HG03571 (cell line): ENCODE measurements around the gene SRF.
"Not testable (repeated sequence)": the region's sequence is repeated elsewhere in the genome, so short reads cannot be mapped to it uniquely, and the experiment has no call there.

Experiments used
- ATAC-seq: cut with Tn5 transposase; IDR thresholded peaks from one replicate; pipeline ENCODE4 v1.9.1; 2021; ENCODE audit not compliant: unreplicated experiment

SRF gene

GRCh38 chr6:43170931-43171706 lies at the start of gene SRF:
TSS of gene SRF (plus strand) at chr6:43171269. CDS start at chr6:43171657, 388 bp downstream.
- ATAC-seq: peak; percentile 57

DNA sequence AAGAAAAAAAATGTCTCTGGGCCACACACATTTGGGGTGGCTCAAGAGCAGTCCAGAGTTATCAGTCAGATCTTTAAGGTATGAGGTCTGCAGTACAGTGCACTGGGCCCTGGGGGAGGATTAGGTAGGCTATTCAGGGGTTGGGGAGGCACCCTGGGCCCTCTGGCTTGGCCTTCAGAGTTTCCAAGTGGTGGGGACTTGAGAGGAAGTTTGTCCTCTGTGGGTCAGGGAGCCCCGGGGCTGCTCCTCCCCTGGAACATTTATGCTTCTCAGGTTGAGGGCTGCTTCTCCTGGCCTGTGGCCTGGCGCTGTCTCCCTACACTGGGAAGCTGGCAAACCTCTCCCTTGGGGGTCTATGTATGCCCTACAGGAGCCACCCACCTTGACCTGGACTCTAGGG lies 48.9 kb upstream of the SRF start:
- no peak for ATAC-seq

DNA sequence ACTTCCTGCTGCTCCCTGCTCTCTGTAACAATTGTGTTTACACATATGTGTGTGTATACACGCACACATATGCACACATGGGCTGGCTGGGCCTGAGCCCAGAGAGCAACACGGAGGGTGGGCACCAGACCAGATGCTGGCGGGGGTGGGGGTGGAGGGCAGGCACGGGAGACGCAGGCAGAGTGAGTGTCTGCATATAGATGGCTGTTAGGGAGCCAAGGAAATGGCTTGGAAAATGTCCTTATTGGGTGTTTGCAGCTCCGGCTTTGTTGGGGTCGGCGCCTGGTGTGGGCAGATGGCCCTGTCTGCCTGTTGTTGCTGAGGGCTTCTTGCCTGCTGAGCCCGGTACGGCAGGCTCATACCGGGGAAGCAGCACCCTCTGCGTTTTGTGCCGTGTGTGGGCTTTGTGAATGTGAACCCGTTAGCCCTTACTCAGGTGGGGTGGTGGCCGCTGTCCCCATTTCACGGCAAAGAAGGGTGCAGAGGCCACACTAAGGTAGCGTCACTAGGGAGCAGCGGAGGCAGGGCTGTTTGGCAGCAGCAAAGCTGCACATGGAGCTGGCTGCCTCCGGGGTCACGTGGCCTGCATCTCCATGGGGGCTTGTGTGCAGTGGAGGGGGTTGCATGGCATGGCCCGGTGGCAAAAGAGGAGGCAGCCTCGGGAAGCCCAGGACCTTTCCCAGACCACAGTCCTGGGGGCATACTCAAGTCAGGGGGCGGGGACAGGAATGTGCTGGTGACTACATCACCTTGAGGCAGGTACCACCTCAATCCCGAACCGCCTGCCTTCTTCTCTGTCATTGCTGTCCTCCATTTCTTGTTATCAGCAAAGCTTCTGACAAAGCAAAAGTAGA lies 47.4 kb upstream of the SRF start:
- ATAC-seq: no peak

DNA sequence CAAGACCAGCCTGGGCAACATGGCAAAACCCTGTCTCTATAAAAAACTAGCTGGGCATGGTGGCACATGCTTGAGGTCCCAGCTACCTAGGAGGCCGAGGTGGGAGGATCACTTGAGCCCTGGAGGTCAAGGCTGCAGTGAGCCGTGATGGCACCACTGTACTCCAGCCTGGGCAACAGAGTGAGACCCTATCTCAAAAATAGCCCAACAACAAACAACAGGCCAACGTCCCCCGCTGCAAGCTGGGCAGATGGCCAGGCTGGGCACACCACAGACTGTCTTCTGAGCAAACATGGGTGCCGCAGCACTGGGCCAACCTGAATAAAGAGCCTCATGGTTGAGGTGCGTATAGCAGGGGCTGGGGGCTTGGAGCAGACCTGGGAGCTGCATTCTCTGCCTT lies 46.6 kb upstream of the SRF start:
- no peak for ATAC-seq

DNA sequence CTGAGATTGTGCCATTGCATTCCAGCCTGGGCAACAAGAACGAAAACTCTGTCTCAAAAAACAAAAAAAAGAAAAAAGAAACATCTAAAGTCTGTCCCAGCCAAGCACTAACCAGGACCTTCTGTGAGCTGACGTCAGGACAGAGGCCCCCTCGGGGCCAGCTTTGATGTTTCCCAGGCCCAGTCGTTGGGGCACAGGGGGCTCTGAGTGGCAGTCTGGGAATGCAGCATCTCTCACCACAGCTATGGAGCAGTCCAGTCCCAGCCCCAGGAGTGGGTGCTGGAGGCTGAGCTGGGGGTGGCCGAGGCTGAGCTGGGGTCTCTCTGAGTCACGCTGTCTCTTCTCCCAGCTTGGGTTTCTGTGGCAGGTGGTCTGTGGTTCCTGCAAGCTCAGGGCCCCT lies 46.0 kb upstream of the SRF start:
- ATAC-seq: no peak

DNA sequence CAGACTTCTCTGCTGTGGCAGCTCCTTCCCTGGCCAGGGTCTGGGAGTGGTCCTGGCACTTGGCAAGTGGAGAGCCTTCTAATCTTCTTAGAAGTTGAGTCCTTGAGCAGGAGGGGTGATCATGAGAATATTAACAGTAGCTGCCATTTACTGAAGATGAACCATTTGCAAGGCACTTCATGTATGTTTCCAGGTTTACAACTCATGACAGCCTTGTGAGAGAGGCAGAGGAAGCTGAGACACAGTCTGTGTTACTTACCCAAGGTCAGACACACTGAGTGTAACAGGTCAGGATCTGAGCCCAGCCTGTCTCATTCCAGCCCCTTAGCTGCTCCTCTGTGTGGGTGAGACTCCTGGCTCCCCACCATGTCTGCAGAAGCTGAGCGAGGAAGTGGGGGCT lies 45.5 kb upstream of the SRF start:
- ATAC-seq: no peak

DNA sequence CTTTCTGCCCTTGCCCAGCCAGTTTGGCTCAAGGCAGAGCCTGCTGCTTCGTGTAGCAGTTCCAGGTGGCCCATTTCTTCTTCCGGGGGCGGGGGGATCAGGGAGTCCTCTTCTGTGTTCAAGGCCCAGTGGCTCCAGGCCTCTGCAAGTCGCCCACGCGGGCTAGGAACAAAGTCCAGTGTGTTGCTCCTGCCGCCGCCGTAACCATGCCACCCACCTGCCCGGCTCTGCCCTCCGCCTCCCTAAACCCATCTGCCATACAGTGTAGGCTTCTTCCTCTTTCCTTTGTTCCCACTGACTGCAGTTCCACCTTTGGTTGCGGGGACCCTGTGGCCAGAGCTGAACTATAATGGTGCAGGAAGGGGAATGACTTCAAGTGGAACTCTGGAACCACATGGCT lies 43.9 kb upstream of the SRF start:
- no peak for ATAC-seq

- ATAC-seq: no peak
Observed at GRCh38 chr6:43127877-43128276, 43.2 kb upstream of the SRF start.

DNA sequence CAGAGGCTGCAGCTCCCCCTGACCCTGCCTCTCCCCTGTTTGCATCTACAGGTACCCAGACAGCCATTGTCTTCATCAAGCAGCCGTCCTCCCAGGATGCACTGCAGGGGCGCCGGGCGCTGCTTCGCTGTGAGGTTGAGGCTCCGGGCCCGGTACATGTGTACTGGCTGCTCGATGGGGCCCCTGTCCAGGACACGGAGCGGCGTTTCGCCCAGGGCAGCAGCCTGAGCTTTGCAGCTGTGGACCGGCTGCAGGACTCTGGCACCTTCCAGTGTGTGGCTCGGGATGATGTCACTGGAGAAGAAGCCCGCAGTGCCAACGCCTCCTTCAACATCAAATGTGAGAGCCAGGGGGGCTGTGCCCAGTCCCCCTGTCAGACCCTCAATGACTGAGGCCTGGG lies 42.1 kb upstream of the SRF start:
- ATAC-seq: no peak

DNA sequence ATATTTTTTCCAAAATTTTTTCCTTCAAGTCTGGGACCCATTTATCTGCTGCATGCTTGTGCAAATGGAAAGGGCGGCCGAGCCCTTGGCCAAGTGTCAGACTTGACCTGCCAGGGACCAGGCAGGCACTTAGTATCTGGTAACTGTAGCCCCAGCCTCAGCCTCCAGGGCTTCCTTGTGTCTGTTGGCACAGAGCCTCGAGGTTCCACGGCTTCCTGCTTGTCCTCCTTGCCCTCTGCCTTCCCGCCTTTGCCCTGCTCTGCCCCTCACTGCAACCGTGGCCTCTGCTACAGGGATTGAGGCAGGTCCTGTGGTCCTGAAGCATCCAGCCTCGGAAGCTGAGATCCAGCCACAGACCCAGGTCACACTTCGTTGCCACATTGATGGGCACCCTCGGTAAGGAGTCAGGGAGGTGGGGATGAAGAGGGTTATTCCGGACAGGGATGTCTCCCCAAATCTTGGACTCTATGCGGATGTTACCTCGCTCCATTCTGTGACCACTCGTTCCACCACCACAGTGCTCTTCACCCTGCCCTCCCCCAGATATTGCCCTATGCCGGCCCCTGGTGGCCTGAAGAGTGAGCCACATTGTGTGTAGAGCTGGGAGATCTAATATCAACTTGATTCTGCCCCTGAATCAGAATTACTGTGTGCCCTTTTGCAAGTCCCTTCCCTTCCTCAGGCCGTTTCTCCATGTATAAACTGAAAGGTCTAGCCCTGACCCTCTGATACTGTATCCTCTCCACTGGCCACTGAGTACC lies 41.5 kb upstream of the SRF start:
- no peak for ATAC-seq

DNA sequence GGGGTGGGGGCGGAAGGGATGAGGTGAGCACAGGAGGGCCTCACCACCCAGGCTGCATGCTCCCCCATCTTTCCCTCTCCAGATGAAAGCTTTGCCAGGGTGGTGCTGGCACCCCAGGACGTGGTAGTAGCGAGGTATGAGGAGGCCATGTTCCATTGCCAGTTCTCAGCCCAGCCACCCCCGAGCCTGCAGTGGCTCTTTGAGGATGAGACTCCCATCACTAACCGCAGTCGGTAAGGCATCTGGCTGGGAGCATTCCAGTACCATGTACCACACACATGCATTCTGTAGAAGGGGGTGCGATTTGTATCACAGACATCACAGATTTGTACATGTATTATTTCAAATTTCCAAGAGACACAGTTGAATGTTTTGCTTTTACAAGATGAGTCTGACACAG lies 40.6 kb upstream of the SRF start:
- no peak for ATAC-seq

DNA sequence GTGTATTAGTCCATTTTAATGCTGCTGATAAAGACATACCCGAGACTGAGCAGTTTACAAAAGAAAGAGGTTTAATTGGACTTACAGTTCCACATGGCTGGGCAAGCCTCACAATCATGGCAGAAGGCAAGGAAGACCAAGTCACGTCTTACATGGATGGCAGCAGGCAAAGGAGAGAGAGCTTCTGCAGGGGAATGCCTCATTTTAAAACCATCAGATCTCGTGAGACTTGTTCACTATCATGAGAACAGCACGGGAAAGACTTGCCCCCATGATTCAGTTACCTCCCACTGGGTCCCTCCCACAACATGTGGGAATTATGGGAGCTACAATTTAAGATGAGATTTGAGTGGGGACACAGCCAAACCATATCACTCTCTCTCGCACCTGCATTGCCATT lies 39.7 kb upstream of the SRF start:
- ATAC-seq: not testable (repeated sequence)

GRCh38 chr6:43138267-43138666 lies 32.8 kb upstream of the SRF start:
- no peak for ATAC-seq

GRCh38 chr6:43139973-43140372 lies 31.1 kb upstream of the SRF start:
- not testable (repeated sequence) for ATAC-seq

GRCh38 chr6:43141644-43142043 lies 29.4 kb upstream of the SRF start:
- ATAC-seq: no peak

DNA sequence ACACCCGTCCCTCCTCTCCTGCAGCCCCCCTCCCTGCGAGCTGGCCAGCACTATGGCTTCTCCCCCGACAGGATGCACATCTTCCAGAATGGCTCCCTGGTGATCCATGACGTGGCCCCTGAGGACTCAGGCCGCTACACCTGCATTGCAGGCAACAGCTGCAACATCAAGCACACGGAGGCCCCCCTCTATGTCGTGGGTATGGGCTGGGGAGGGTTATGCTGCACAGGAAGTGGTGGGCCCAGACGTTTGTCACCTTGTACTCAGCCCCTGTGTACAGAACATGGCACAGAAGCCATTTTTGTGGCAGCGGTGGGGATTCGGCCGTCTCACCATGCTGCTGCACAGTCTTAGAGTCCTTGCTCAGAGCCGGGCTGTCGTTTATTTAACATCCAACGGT lies 29.0 kb upstream of the SRF start:
- ATAC-seq: no peak

GRCh38 chr6:43143235-43144128 lies 27.6 kb upstream of the SRF start:
- ATAC-seq: peak; percentile 68

GRCh38 chr6:43144879-43145278 lies 26.2 kb upstream of the SRF start:
- ATAC-seq: no peak

- ATAC-seq: no peak
Observed at GRCh38 chr6:43146261-43146660, 24.8 kb upstream of the SRF start.
